KMS-11 (cell line): ENCODE measurements around the gene LOC128125822.

Source experiments
- H2AFZ ChIP-seq: fragments of 200-600 bp; sonication (generic); 2 replicates; pipeline ENCODE4 v1.6.1; 2016; ENCODE audit warnings: antibody characterized with exemption, mixed run types, low read depth
- H3K27ac ChIP-seq: fragments of 200-600 bp; sonication (generic); 2 replicates; pipeline ENCODE4 v1.6.1; 2016; ENCODE audit warnings: mild to moderate bottlenecking, mixed run types
- H3K27me3 ChIP-seq: fragments of 200-600 bp; sonication (generic); 2 replicates; pipeline ENCODE4 v1.6.1; 2017; ENCODE audit warnings: mild to moderate bottlenecking, low read depth, mixed run types, moderate library complexity; ENCODE audit not compliant: insufficient read depth
- H3K36me3 ChIP-seq: fragments of 200-600 bp; sonication (generic); 2 replicates; pipeline ENCODE4 v1.6.1; 2017; ENCODE audit warnings: mild to moderate bottlenecking, mixed run types; ENCODE audit not compliant: insufficient read depth
- H3K4me1 ChIP-seq: fragments of 200-600 bp; sonication (generic); 2 replicates; pipeline ENCODE4 v1.6.1; 2016; ENCODE audit warnings: mild to moderate bottlenecking, low read depth, mixed run types; ENCODE audit not compliant: poor library complexity, severe bottlenecking
- H3K4me2 ChIP-seq: fragments of 200-600 bp; sonication (generic); 2 replicates; pipeline ENCODE4 v1.7.0; 2016; ENCODE audit warnings: mild to moderate bottlenecking, mixed run types
- H3K4me3 ChIP-seq: fragments of 200-600 bp; sonication (generic); IDR thresholded peaks from 2 replicates; pipeline ENCODE4 v1.6.1; 2017; ENCODE audit warnings: low read depth, low read length, mixed read lengths; ENCODE audit not compliant: insufficient read depth
- H3K79me2 ChIP-seq: fragments of 200-600 bp; sonication (generic); 2 replicates; pipeline ENCODE4 v1.6.1; 2016; ENCODE audit warnings: low read depth, mixed run types; ENCODE audit not compliant: insufficient read depth
- H3K9ac ChIP-seq: fragments of 200-600 bp; sonication (generic); 2 replicates; pipeline ENCODE4 v1.6.1; 2016; ENCODE audit warnings: mild to moderate bottlenecking, mixed run types
- H4K20me1 ChIP-seq: fragments of 200-600 bp; sonication (generic); 2 replicates; pipeline ENCODE4 v1.6.1; 2016; ENCODE audit warnings: mild to moderate bottlenecking, mixed run types; ENCODE audit not compliant: insufficient read depth
- TF ChIP-seq, protein P1 (sequence below): fragments of 200-600 bp; sonication (generic); conservative IDR thresholded peaks from 2 replicates; pipeline ENCODE4 v1.6.1; 2017; ENCODE audit warnings: low read depth, mild to moderate bottlenecking, antibody characterized with exemption, low read length, moderate library complexity, mixed read lengths

Gene LOC128125822

DNA sequence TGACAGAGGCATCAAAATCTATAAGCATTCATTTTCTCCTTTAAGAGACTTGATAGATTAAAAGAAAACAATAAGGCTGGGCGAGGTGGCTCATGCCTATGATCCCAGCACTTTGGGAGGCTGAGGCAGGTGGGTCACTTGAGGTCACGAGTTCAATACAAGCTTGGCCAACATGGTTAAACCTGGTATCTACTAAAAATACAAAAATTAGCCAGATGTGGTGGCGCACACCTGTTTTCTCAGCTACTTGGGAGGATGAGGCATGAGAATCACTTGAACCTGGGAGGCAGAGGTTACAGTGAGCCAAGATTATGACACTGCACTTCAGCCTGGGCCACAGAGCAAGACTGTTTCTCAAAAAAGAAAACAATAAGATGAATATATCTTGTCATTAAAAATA lies 39.3 kb upstream of the LOC128125822 start:
- Histone ChIP-seq H3K79me2 (no peaks in the 10 kb centered on the region), H3K9ac (no peak overlapping the region), H4K20me1 (no peaks in the 10 kb centered on the region), H3K4me3 (no peak overlapping the region), H3K36me3 (no peaks in the 10 kb centered on the region), H3K27me3 (no peaks in the 10 kb centered on the region), H3K27ac (no peak overlapping the region), H3K4me1 (no peaks in the 10 kb centered on the region), H3K4me2 (no peak overlapping the region), H2AFZ (no peak overlapping the region)
- TF ChIP-seq, protein P1, sequence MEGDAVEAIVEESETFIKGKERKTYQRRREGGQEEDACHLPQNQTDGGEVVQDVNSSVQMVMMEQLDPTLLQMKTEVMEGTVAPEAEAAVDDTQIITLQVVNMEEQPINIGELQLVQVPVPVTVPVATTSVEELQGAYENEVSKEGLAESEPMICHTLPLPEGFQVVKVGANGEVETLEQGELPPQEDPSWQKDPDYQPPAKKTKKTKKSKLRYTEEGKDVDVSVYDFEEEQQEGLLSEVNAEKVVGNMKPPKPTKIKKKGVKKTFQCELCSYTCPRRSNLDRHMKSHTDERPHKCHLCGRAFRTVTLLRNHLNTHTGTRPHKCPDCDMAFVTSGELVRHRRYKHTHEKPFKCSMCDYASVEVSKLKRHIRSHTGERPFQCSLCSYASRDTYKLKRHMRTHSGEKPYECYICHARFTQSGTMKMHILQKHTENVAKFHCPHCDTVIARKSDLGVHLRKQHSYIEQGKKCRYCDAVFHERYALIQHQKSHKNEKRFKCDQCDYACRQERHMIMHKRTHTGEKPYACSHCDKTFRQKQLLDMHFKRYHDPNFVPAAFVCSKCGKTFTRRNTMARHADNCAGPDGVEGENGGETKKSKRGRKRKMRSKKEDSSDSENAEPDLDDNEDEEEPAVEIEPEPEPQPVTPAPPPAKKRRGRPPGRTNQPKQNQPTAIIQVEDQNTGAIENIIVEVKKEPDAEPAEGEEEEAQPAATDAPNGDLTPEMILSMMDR: no peak

- Histone ChIP-seq H4K20me1 (no peaks in the 10 kb centered on the region), H3K4me1 (no peaks in the 10 kb centered on the region), H3K4me3 (no peak overlapping the region), H3K36me3 (no peaks in the 10 kb centered on the region), H3K4me2 (no peak overlapping the region), H3K79me2 (no peaks in the 10 kb centered on the region), H3K27me3 (no peaks in the 10 kb centered on the region), H3K27ac (no peak overlapping the region), H3K9ac (no peak overlapping the region), H2AFZ (no peak overlapping the region)
- TF ChIP-seq, protein P1: no peak
These were observed 38.3 kb upstream of the LOC128125822 start for GRCh38 chr6:63533952-63534351.

DNA sequence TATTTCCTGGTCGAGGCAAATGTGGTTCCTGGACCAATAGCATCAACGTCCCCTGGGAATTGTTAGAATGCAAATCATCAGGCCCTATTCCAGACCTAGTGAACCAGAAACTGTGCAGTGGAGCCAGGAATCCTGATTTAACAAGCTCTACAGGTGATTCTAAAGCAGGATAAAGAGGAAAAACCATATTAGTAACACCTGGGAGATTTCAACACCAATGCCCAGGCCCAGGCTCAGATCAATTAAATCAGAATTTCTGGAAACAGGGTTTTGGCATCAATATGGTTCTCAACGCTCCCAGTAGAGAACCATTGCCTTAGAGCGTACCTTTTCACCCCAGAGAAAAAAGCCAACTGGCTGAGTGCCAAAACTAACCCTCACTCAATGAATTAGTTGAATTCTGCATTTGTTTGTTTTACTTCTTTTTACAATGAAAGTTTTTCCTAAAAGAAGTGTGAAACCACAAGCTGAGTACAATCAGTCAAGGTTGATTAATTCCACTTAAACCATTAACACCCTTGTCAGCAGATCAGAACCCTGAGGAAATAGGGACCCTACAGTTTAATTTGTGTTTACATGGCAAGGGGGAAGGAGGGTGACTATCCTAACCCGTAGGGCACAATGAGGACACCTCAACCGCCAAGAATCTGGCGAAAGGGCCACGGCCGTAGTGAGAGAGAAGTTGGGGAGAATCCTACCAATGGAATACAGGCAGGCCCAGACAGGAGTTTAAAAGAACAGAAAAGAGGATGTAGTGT lies 34.9 kb upstream of the LOC128125822 start:
- H3K4me3 ChIP-seq: no peak overlapping the region
- H3K4me1 ChIP-seq: no peaks in the 10 kb centered on the region
- no peak overlapping the region for H3K9ac ChIP-seq
- H3K36me3 ChIP-seq: no peaks in the 10 kb centered on the region
- H2AFZ ChIP-seq: no peak overlapping the region
- H3K79me2 ChIP-seq: no peaks in the 10 kb centered on the region
- no peaks in the 10 kb centered on the region for H3K27me3 ChIP-seq
- H3K4me2 ChIP-seq: no peak overlapping the region
- H3K27ac ChIP-seq: no peak overlapping the region
- TF ChIP-seq, protein P1: no peak
- H4K20me1 ChIP-seq: no peaks in the 10 kb centered on the region

- Histone ChIP-seq H3K27ac (no peak overlapping the region), H3K79me2 (no peaks in the 10 kb centered on the region), H3K4me2 (no peak overlapping the region), H3K4me3 (no peak overlapping the region), H3K36me3 (no peaks in the 10 kb centered on the region), H3K4me1 (no peaks in the 10 kb centered on the region), H3K9ac (no peak overlapping the region), H2AFZ (no peak overlapping the region), H4K20me1 (no peaks in the 10 kb centered on the region), H3K27me3 (no peaks in the 10 kb centered on the region)
- TF ChIP-seq, protein P1: no peak
These were observed 34.4 kb upstream of the LOC128125822 start for GRCh38 chr6:63537959-63538300.
